AG20443 (cell line): ENCODE measurements around the gene FOXP3.
A peak's percentile ranks its signal among the peaks of the same experiment; 100 is the strongest.
"Not testable (repeated sequence)": the region's sequence is repeated elsewhere in the genome, so short reads cannot be mapped to it uniquely, and the experiment has no call there.

Experiments
- DNase-seq: peaks from one replicate; pipeline ENCODE4 v3.0.0; 2012; ENCODE audit warnings: low spot score, mixed read lengths

The FOXP3 gene

GRCh38 chrX:49264460-49264859 is at the start of gene FOXP3:
FOXP3 (minus strand) TSS chrX:49264710; CDS start chrX:49258505, 6,205 bp downstream.
- no peak for DNase-seq

GRCh38 chrX:49312176-49312575 is 47.7 kb upstream of the FOXP3 start:
- no peak for DNase-seq

GRCh38 chrX:49310371-49310770 is 45.9 kb upstream of the FOXP3 start:
- no peak for DNase-seq

DNA sequence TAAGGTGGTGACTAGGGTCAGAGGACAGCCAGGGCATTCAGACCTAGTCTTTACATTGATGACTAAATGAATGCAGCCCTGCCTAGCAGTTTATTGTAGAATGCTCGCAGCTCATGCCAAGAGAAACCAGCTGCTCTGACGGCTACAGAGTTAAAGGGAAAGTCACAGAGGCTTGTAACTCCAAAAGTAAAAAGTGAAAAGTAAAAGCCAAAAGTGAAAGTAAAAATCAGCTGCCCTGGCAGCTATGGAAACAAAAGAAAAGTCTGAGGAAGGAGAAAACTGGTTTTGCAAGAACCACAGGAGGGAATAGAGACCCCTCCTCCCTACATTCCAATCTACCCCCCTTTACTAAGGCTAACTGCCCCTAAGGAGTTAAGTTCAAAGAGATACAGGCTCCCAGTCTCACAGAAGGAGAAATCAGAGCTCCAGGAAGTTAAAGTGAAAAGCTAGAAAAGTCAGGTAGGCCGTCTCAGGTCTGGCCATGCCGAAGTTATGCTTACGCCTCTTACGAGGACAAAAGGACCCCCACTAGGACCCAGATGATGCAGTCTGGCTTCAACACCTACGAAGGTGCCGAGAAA is 45.0 kb upstream of the FOXP3 start:
- no peak for DNase-seq

- peak; percentile 14 for DNase-seq
These were observed 44.2 kb upstream of the FOXP3 start for GRCh38 chrX:49308604-49309269.

- DNase-seq, result not testable (repeated sequence)
These were observed 43.3 kb upstream of the FOXP3 start for GRCh38 chrX:49307775-49308174.

- DNase-seq, result no peak
These were observed 38.8 kb upstream of the FOXP3 start, which contains the start of gene GAGE10 for GRCh38 chrX:49303346-49303745. GAGE10 (plus strand) TSS chrX:49303646; CDS start chrX:49304860, 1,214 bp downstream.

DNA sequence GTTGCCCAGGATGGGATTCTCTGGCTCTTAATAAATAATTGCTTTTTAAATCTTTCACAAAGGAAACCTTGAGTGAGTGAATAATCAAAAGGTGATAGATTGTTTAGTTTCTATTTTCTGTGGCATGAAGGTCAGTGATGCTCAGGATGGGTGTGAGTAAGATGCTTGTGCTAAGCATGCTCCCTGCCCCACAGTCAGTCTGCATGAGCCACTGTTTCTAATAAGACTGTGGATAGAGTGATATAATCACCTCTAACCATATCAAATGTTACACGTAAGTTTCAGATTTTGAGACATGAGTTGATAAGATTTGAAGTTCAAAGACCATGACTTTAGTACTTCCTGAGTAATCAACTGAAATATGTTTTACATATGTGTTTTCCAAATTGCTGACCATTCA is 36.2 kb upstream of the FOXP3 start:
- no peak for DNase-seq

- DNase-seq, result not testable (repeated sequence)
These were observed 34.8 kb upstream of the FOXP3 start for GRCh38 chrX:49299293-49299692.

DNA sequence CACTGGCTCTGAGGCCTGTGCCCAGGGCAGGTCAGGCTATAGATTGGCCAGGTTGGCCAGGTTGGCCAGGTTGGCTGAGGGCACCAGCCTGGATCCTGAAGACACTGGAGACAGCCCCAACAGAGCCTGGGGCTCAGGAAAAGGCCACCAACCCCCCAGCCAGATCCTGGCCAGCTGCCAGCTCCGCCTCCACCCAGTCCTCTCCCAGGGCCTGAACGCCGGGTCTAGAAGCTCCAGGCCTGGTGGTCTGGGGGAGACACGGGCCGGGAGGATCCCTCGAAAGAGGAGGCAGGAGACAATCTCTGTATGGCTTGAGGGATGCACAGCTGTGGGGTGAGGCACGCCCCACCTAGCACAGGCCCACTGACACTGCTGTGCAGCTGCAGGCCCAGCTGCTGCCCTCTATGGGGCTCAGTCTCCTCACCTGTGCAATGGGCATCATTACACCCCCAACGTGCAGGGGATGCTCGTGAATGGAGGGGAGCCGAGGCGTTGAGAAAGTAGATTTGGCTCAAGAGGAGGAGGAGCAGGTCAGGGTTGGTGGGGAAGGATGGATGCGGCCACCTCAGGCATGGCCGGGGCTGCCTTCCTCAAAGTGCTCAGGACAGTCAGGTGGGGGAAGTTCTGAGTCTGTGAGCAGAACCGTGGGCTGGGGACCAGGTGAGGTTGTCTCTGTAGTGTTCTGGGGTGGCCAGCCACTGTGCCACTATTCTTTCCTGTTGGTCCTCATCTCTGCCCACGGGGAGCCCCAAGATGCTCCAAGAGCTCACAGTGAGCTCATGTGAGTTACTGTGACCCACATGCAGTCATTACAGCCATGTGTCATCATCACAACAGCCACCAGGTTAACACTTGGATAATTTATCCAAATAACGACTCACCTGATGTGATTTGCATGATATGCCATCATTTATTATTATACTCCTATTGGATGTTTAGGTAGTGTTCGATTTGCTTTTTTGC is 28.2 kb upstream of the FOXP3 start:
- DNase-seq, result no peak

DNA sequence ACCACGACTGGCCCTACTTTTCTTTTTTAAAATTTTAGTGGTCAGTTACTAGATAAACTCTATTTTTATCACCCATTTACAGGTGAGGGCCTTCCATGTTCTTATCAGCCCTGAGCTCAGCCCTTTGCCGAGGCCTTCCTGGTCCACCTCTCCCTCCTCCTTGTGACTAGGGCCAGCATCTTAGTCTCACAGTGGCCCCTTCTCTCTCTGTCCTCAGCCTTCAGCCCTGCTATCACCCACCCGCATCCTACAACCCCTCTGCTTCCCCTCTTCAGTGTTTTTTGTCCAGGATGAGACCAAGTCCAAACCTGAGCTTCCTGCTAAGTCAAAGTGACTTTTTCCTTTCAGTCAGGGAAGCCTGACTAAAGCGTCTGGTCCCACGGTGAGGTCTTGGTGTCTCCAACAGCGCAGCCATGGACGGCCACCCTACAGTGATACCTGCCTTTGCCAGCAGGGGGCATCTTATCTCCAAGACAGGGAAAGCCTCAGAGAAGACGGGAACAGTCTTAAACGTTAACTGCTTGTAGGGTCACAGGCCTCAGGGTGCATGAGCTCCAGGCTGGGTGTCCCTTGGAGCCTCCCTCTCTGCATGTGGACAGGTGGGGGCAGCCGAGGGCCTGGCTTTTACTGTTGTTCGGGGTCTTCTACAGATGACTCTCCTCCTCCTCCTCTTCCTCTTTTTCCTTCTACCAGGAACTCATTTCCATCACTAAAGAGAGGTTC is 27.3 kb upstream of the FOXP3 start:
- peak; percentile 51 for DNase-seq

GRCh38 chrX:49290215-49290614 is 25.7 kb upstream of the FOXP3 start:
- no peak for DNase-seq

GRCh38 chrX:49287665-49288064 is 23.2 kb upstream of the FOXP3 start:
- no peak for DNase-seq

DNA sequence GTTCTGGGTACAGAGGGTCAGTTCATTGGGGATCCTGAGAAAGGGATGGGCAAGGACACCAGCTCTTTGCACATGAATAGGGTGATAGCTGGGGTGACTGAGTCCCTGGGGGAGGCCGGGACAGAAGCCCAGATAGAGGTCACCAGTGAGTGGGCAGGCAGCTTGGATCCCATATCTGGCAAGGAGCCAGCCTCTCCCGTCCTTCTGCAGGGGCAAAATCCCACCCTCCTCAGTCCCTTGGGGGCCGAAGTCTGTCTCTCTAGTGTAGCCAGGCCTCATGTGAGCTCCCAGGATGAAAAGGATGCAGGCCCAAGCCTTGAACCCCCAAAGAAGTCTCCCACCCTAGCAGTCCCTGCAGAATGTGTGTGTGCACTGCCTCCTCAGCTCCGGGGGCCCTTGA is 22.1 kb upstream of the FOXP3 start:
- DNase-seq, result no peak

GRCh38 chrX:49286136-49286535 is 21.6 kb upstream of the FOXP3 start:
- DNase-seq, result no peak

- no peak for DNase-seq
These were observed 19.7 kb upstream of the FOXP3 start for GRCh38 chrX:49284212-49284611.

GRCh38 chrX:49282647-49283011 is 18.1 kb upstream of the FOXP3 start:
- peak; percentile 29 for DNase-seq

DNA sequence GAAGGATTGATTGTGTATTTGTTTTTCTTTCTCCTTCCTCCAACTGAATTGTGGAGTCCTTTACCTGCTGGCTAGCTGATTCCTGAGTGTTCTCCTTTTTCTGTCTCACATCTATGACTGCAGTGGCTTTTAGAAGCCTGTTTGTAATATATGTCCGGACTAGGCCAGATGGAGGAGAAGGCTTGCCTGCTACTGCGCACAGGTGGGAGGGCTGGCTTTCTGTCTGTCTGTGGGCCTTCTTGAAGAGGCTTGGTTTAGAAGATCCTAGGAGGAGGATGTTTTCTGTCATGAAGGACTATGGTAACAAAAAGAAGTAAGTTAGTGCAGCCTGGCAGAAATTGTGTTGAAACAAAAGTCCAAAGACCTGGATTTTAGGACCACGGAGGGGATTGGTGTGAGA is 13.6 kb upstream of the FOXP3 start:
- no peak for DNase-seq

- no peak for DNase-seq
These were observed 13.0 kb upstream of the FOXP3 start for GRCh38 chrX:49277535-49277830.

GRCh38 chrX:49276671-49277534 is 12.4 kb upstream of the FOXP3 start:
- no peak for DNase-seq

GRCh38 chrX:49276207-49276606 is 11.7 kb upstream of the FOXP3 start:
- no peak for DNase-seq
